K562 (cell line): ENCODE results near the gene MAP4K1. TPM values are rescaled to one million over a fixed set of nuclear protein-coding genes. Genes with fewer than 3 reads are reported as not detected.

Experiments
- ATAC-seq: fragments of 200-7000 bp; cut with Tn5 transposase; 3 replicates; pipeline ENCODE4 v1.9.1; 2020; ENCODE audit warnings: moderate library complexity
- BruUV-seq: library from RNA; stranded (reverse); fragments of 400-500 nt; replicated peaks from 2 replicates; lab custom pipeline; 2021; lab: Mats Ljungman, UMichigan
- CTCF ChIA-PET: fragments of 300-600 bp; formaldehyde crosslinking; extraction: SDS; loops from one replicate; lab custom pipeline; 2021; ENCODE audit warnings: low intra/inter-chr PET ratio; lab: Yijun Ruan, JAX
- POLR2A ChIA-PET: fragments of 300-600, 350-650 bp; sonication (Branson Sonifier 250); formaldehyde crosslinking; extraction: SDS; loops from one replicate; lab custom pipeline; 2021; ENCODE audit warnings: antibody characterized with exemption, inconsistent platforms; lab: Yijun Ruan, JAX
- DNase-seq, 4 experiments: peaks; one replicate each; pipeline versions ENCODE4 v3.0.0 to v3.0.0-alpha.2; 2011 to 2018; ENCODE audit warnings: low spot score in 3 of 4, mixed read lengths in 3 of 4; ENCODE audit errors: extremely low read depth in 1 of 4
- FAIRE-seq: peaks from 2 replicates; lab custom pipeline; 2011; peaks lifted over from hg19 to GRCh38; lab: Jason Lieb, UNC
- H2AFZ ChIP-seq: 2 replicates; pipeline ENCODE4 v1.6.0; 2011; ENCODE audit warnings: low read depth, low read length, control low read depth, inconsistent platforms
- H3K27ac ChIP-seq: fragments of 200-600 bp; 3 replicates; pipeline ENCODE4 v1.8.0; 2011; ENCODE audit warnings: low read depth, mild to moderate bottlenecking, control low read depth, inconsistent platforms, low read length, moderate library complexity, mixed read lengths; ENCODE audit errors: extremely low read depth
- H3K27me3 ChIP-seq, 2 experiments: fragments of 300-600 bp in 1 of 2; 2 replicates in 1 of 2; 3 replicates in 1 of 2; pipeline versions ENCODE4 v1.6.0 to v1.8.0; 2011; ENCODE audit warnings: inconsistent platforms in 2 of 2, low read length in 2 of 2, mild to moderate bottlenecking in 1 of 2, mixed read lengths in 1 of 2, moderate library complexity in 1 of 2; ENCODE audit not compliant: control insufficient read depth in 2 of 2, insufficient read depth in 2 of 2
- H3K36me3 ChIP-seq: fragments of 300-600 bp; 3 replicates; pipeline ENCODE4 v1.8.0; 2011; ENCODE audit warnings: mild to moderate bottlenecking, low read length, inconsistent platforms; ENCODE audit not compliant: control insufficient read depth, insufficient read depth
- H3K4me1 ChIP-seq, 2 experiments: fragments of 200-600 bp in 1 of 2; replicated peaks in 1 of 2; 2 replicates in 1 of 2; 3 replicates in 1 of 2; pipeline versions ENCODE4 v1.5.1 to v1.8.0; 2011; ENCODE audit warnings: inconsistent platforms in 2 of 2, low read length in 2 of 2, mild to moderate bottlenecking in 1 of 2, mixed read lengths in 1 of 2, moderate library complexity in 1 of 2; ENCODE audit not compliant: control insufficient read depth in 2 of 2, insufficient read depth in 2 of 2
- H3K4me2 ChIP-seq: 2 replicates; pipeline ENCODE4 v1.6.1; 2011; ENCODE audit warnings: low read length, control low read depth, inconsistent platforms, mixed read lengths; ENCODE audit not compliant: insufficient read depth
- H3K4me3 ChIP-seq: fragments of 200-600 bp; sonication (generic), shearing (Covaris generic); 2 replicates; pipeline ENCODE4 v1.5.1; 2016; ENCODE audit warnings: control low read depth, inconsistent platforms
- H3K79me2 ChIP-seq: fragments of 200-600 bp; 3 replicates; pipeline ENCODE4 v1.8.0; 2011; ENCODE audit warnings: low read length, inconsistent platforms; ENCODE audit not compliant: control insufficient read depth, insufficient read depth
- H3K9ac ChIP-seq, 2 experiments: 2 replicates each; pipeline versions ENCODE4 v1.6.0 to v1.6.1; 2011; ENCODE audit warnings: low read depth in 2 of 2, low read length in 2 of 2, control low read depth in 1 of 2, inconsistent platforms in 1 of 2, mild to moderate bottlenecking in 1 of 2, mixed read lengths in 1 of 2; ENCODE audit not compliant: insufficient read depth in 1 of 2
- H3K9me1 ChIP-seq: one replicate; pipeline ENCODE4 v1.6.0; 2011; ENCODE audit warnings: inconsistent platforms, mild to moderate bottlenecking, low read length, moderate library complexity; ENCODE audit not compliant: control insufficient read depth, insufficient read depth
- H3K9me3 ChIP-seq: replicated peaks from 2 replicates; pipeline ENCODE4 v1.5.1; 2011; ENCODE audit warnings: low read depth, low read length, inconsistent platforms; ENCODE audit not compliant: control insufficient read depth, insufficient read depth
- H4K20me1 ChIP-seq: replicated peaks from 2 replicates; pipeline ENCODE4 v1.6.1; 2011; ENCODE audit warnings: low read length, inconsistent platforms, mixed read lengths; ENCODE audit not compliant: control insufficient read depth, insufficient read depth
- DEAF1 ChIP-seq: fragments of 450-650 bp; formaldehyde crosslinking; IDR thresholded peaks from 2 replicates; pipeline ENCODE4 v1.4.0; 2020; ENCODE audit warnings: mild to moderate bottlenecking, moderate library complexity
- GTF2E2 ChIP-seq: fragments of 200-800 bp; sonication (Bioruptor generic); IDR thresholded peaks from 2 replicates; pipeline ENCODE4 v1.6.1; 2016; ENCODE audit warnings: missing genetic modification characterization, missing compliant biosample characterization
- KDM2B ChIP-seq: fragments of 250-450 bp; sonication (Bioruptor Pico); IDR thresholded peaks from 2 replicates; pipeline ENCODE4 v1.8.0; 2021; ENCODE audit warnings: mild to moderate bottlenecking, moderate library complexity
- NR2C2 ChIP-seq, 2 experiments: fragments of 200-800 bp in 1 of 2; sonication (Bioruptor generic) in 1 of 2; sonication (generic) in 1 of 2; formaldehyde crosslinking in 1 of 2; IDR thresholded peaks; 2 replicates each; pipeline versions ENCODE4 v1.6.1 to v1.8.0; 2016 to 2022; ENCODE audit warnings: mild to moderate bottlenecking in 1 of 2, missing compliant biosample characterization in 1 of 2, missing genetic modification characterization in 1 of 2, missing genetic modification reagents in 1 of 2
- SPI1 ChIP-seq: IDR thresholded peaks from 2 replicates; pipeline ENCODE4 v1.6.1; 2011; ENCODE audit warnings: low read depth, low read length, control low read depth, borderline replicate concordance
- TEAD2 ChIP-seq: fragments of 450-650 bp; IDR thresholded peaks from 2 replicates; pipeline ENCODE4 v1.6.1; 2016; ENCODE audit warnings: missing genetic modification characterization, control low read depth, missing compliant biosample characterization
- VEZF1 ChIP-seq: fragments of 200-800 bp; sonication (Bioruptor generic); IDR thresholded peaks from 2 replicates; pipeline ENCODE4 v1.6.1; 2017; ENCODE audit warnings: missing genetic modification characterization, missing compliant biosample characterization
- ZNF561 ChIP-seq: fragments of 450-650 bp; formaldehyde crosslinking; conservative IDR thresholded peaks from 2 replicates; pipeline ENCODE4 v1.4.0; 2020; ENCODE audit warnings: mild to moderate bottlenecking, moderate library complexity
- ZNF785 ChIP-seq: fragments of 250-450 bp; sonication (Bioruptor Pico); IDR thresholded peaks from 2 replicates; pipeline ENCODE4 v1.4.0; 2020; ENCODE audit warnings: mild to moderate bottlenecking
- WGBS: fragments of 100-300 bp; shearing (Covaris generic); methylation state at CpG from one replicate; pipeline ENCODE4 v1.1.6; 2016; ENCODE audit warnings: low coverage, mixed read lengths; ENCODE audit not compliant: insufficient coverage; ENCODE audit errors: missing lambda C conversion rate; 5-methylcytosine and 5-hydroxymethylcytosine counted together
- in situ Hi-C: fragments of 300-500 bp; cut with MboI; formaldehyde crosslinking; loops from 4 replicates; pipeline ENCODE4 v1.15.0; 2018; ENCODE audit warnings: inconsistent platforms, mixed read lengths
- intact Hi-C: fragments of 100-400 bp; cut with micrococcal nuclease; formaldehyde crosslinking; loops from 2 replicates; pipeline ENCODE4 v1.14.2; 2022
- polyA plus RNA-seq, 8 experiments: library from polyadenylated mRNA; depleted of rRNA in 4 of 8; stranded (reverse) in 5 of 8; unstranded in 3 of 8; fragments of >200 nt; fragmentation: Nextera tagmentation in 2 of 8; fragmentation: Illumina TruSeq in 1 of 8; extraction: Ambion mirVana in 2 of 8; extraction: Trizol in 1 of 8; gene quantifications; 2 replicates each; pipeline versions ENCODE4 v1.2.1 to v1.2.3, GENCODE V29; 2011 to 2014; ENCODE audit warnings: inconsistent platforms in 1 of 8, missing spikeins in 1 of 8
- total RNA-seq, 7 experiments: library from RNA; depleted of rRNA in 6 of 7; stranded (reverse); fragments of >200 nt in 6 of 7; fragmentation: Illumina TruSeq in 2 of 7; extraction: Trizol in 2 of 7; gene quantifications; 2 replicates each; pipeline versions ENCODE4 v1.2.1 to v1.2.3, GENCODE V29; 2011 to 2021; ENCODE audit warnings: low replicate concordance in 1 of 7

The MAP4K1 gene
- total and polyA plus RNA-seq, 9 of the 15 experiments (the other 6 are each of a cell fraction or from before 2014, with no cell fraction given) = 0.14 to 3.2 (median 0.73) TPM; not detected in 1

GRCh38 chr19:38547421-38547820 lies 70.3 kb downstream of the MAP4K1 start:
- H3K4me1 ChIP-seq = peaks cover 26 to 33% of the 10 kb centered on the region in 2 experiments
- no peak overlapping the region for H3K4me2 ChIP-seq
- no peaks in the 10 kb centered on the region for H3K36me3 ChIP-seq
- no peak for TF ChIP-seq NR2C2 (CRISPR knock-in tag; IDR thresholded peaks at IDR 0.05)
- TF ChIP-seq NR2C2 (tag; IDR thresholded peaks at IDR 0.05) = no peak
- TF ChIP-seq TEAD2 = no peak
- no peak for TF ChIP-seq ZNF785 (CRISPR knock-in tag)
- TF ChIP-seq GTF2E2 (tag) = no peak
- TF ChIP-seq SPI1 = 0 out of 2 replicates have a peak, but pooled peaks have one; percentile 1
- no peak for TF ChIP-seq VEZF1 (CRISPR knock-in tag)
- no peak for TF ChIP-seq ZNF561
- TF ChIP-seq DEAF1 (CRISPR knock-in tag) = no peak
- no peak for TF ChIP-seq KDM2B (CRISPR knock-in tag)
- FAIRE-seq = no peak
- BruUV-seq = no TSS peak
- ChIA-PET CTCF (no interaction called here), POLR2A (no interaction called here)
- ATAC-seq = no peak
- H3K27me3 ChIP-seq = no peaks in the 10 kb centered on the region
- 82% methylated on average over 5 of the region's 5 CpGs for WGBS
- H3K27ac ChIP-seq = no peak overlapping the region
- H4K20me1 ChIP-seq = no peaks in the 10 kb centered on the region
- H2AFZ ChIP-seq = no peak overlapping the region
- DNase-seq = no peak
- H3K9me1 ChIP-seq = no peaks in the 10 kb centered on the region
- in situ Hi-C loops (no loop called here), intact Hi-C loops (loop anchor here (10.0 kb wide), 1 partner anchor 187 kb away; no protein-coding TSS in a partner anchor)
- H3K79me2 ChIP-seq = peaks cover 8% of the 10 kb centered on the region; the same call in 2 of the 3 replicates
- H3K9me3 ChIP-seq = no peaks in the 10 kb centered on the region
- H3K4me3 ChIP-seq = no peak overlapping the region
- H3K9ac ChIP-seq = no peak overlapping the region
